Endometrial microvascular endothelial cells (primary cell): ENCODE data around the gene CDCA7L. TPM values are rescaled to one million over a fixed set of nuclear protein-coding genes. Genes with fewer than 3 reads are reported as not detected.
"Not testable (repeated sequence)": the region's sequence is repeated elsewhere in the genome, so short reads cannot be mapped to it uniquely, and the experiment has no call there.

Experiments used
- in situ Hi-C: cut with HindIII; loops from 2 replicates; pipeline ENCODE4 v1.10.0; 2017; ENCODE audit warnings: low sequenced_read_pairs, low pct_unique_long_range_greater_than_20kb; ENCODE audit errors: inconsistent ontology term
- total RNA-seq: library from RNA; depleted of rRNA; stranded (reverse); fragments of >200 nt; gene quantifications from one replicate; pipeline ENCODE4 v1.2.3, GENCODE V29; 2015; ENCODE audit errors: inconsistent ontology term

CDCA7L gene
- total RNA-seq, 1 donor from 2014 or later, result 51.0 TPM

DNA sequence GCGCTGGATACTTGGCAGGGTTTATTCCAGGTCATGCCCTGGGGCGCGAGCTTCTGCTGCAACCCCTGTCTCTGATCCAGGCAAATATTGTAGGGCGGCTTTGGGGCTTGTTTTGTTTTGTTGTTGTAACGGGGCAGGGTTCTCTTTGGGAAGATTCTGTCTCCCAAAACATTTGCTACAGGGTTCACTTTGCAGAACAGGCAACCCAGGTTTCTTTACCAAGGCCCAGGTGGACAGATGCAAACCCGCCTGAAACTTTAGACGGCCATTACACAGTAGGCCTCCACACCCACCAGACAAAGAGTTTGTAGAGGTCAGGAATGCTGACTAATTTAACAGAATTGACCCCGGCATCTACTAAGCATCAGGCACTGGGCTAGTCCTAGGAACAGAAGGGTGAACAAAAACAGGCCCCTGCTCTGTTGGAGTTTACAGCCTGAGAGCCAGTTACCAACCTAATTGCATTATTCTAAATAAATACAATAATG is 567 bp upstream of the CDCA7L start:
- in situ Hi-C loops, result no loop called here

DNA sequence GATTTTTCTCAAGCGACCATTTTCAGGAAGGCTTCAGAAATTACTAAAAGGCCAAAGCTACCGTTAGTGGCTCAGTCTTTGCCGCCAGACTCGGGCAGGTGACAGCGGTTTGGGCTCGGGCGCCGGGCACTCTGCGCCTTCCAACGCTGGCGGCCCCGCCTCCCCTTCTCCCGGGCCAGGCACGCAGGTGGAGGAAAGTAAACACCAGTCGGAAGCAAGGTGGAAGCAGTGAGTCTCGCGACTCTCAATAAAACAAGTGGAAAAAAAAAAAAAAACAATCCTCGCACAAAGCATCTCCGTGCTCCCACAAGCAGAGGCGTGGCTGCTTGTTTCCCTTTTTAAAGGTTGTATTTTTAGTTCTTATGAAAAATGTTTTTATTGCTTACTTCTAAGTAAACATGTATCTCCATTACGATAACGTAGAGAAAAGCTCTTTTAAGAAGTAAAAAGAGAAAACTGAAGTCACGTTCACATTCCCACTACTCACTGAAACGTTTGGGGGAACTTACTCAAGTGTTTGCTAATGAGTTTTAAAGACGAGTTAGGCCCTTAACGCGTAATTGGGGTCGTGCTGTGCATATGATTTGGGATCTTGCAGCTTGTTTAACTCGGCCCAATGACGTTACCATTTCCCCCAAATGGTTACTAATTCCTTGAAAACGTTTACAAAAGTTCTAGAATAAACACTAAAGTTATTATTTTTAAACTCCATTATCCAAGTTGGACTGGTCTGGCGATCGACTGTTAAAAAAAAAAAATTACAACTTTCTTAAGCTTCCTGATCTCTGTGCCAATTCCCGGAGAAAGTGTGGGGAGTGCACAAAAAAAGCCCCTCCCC is 864 bp downstream of the CDCA7L start:
- in situ Hi-C loops, result no loop called here

DNA sequence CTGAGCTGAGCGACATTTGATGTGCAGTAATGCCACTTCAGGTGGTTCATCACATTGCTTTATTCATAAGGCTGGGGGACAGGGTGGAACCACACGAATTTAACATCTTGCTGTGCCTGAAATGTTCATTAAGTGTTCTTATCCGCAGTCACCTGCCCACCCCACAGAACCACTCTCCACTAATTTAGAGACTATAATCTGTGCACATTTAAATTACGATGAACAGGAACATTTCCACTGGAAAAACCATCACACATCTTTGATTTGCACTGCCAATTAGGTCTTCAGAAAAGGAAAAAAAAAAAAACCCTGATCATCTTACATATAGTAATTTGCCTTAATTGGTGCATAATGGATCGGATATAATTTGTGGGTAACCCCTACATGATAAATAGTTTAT is 2.3 kb downstream of the CDCA7L start:
- in situ Hi-C loops, result no loop called here

DNA sequence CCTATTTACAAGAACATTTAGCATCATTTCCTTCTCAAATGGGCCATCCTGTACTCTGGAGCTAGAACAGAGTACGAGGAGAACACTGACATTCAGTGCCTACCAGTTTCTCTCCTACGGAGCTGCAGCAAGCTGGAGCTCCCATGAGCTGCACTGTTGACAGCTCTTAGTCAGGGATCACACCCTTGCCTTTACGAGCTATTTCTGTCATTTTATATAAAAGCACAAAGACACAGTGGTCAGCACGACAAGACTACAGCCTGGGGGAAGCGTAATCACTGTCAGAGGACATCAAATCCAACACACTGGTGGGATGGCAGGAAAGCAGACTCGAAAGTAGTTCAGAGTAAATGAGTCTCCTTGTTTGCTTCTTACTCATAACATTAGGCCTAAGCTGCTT is 2.7 kb downstream of the CDCA7L start:
- in situ Hi-C loops, result no loop called here

DNA sequence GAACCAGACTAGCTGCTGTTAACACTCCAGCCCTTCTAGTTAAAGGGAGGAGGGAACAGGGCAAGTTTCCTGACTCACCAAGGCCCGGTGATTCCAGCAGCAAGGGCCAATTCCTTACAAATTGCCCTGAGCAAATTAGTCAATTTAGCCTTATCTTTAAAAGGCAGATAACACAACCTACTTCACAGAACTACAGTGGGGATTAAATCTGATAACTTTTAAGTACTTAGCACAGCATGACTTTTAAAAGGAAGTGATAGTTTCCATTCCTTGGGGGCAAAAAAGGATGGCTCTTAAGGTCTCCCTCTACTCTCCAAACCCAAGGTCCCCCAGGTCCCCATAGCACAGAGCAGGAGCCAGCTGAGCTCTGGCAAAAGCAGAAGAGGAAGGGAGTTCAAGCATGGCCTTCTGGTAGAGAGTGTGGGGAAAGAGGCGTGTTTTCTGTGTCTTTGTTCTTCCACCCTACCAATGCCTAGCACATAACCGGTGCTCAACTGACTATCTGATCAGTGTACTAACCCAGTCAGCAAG is 4.0 kb downstream of the CDCA7L start:
- in situ Hi-C loops, result no loop called here

DNA sequence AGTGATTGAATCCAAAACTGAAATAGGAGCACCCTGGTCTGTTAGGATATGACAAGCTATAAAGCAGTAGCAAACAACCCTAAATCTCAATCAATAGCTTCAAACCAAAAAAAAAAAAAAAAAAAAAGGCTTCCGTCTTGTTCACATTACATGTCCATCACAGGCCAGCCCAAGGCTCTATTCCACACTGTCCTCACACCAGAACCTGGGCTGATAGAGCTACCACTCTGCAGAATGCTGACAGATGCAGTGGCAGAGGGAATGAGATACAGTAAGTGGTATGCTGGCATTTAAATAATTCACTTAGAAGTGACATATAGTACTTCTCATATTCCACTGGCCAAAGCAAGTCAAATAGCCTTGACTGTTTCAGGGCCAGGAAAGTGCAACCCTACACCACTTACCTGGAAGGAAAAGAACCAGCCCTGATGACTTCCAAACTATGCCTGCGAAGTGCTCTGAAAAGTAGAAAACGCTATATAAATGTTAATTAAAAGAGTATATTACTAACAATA is 5.8 kb downstream of the CDCA7L start:
- in situ Hi-C loops, result no loop called here

DNA sequence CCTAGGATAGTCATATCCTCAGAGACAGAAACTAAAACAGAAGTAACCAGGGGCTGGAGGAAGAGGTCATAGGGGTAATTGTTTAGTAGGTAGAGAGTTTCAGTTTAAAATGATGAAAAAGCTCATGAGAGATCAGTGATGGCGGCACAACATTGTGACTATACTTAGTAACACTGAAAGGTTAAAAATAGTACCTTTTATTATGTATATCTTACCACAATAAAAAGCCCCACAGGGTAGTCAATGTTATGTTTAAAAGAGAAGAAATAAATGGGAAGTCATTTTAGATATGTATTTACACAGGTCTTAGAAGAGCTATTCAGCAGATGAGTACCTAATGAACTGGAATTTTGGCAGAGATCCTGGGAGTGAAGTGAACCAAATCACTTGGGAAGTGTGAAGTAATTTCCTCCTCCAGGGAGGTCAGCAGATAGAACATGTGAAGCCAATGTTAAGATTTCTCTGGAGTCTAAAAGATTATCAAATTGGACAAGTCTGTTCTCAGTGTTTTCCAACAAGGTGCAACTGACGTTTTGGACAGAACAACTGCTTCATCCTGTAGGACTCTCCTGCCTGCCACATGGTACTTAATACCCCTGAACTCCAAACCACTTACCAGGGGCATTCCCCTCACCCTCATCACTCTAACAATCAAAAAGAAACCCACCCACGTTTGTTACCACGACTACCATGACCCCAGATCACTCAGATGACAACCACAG is 6.4 kb downstream of the CDCA7L start:
- in situ Hi-C loops, result no loop called here

GRCh38 chr7:21938463-21938862 is 7.2 kb downstream of the CDCA7L start:
- in situ Hi-C loops, result no loop called here

DNA sequence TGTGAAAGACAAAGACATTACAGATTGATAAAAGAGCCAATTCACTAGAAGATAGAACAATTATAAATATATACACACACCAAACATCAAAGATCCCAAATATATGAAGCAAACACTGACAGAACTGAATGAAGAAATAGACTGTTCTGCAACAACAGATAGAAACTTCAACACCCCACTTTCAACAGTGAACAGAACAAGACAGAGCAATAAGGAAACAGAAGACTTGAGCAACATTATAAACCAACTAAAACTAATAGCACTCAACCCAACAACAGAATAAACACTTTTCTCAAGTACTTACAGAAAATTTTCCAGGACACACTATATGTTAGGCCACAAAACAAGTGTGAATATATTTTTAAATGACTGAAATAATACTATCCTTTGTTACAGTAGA is 10.9 kb downstream of the CDCA7L start:
- in situ Hi-C loops, result no loop called here

- in situ Hi-C loops, result not testable (repeated sequence)
These were observed 12.4 kb downstream of the CDCA7L start for GRCh38 chr7:21933293-21933692.

GRCh38 chr7:21927693-21928092 is 18.0 kb downstream of the CDCA7L start:
- in situ Hi-C loops, result no loop called here

- in situ Hi-C loops, result no loop called here
These were observed 19.3 kb downstream of the CDCA7L start for GRCh38 chr7:21926448-21926847.

DNA sequence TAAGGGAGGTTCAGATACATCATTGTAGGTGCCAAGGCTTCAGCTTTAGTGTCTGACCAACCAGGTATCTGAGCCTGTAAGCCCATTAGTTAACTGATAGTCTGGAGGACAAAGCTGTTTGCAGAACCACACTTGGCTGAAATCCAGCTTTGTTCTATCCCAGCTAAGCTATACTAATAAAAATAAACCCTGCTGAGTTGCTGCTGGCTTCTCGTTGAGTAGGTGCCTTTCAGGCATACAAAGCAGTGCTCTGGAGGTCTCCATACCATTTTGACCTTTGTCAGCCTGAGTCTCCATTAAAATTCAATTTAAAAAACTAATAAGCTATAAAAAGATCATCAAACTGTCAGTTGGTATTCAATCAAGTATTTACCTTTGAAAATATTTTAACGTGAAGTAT is 22.0 kb downstream of the CDCA7L start:
- in situ Hi-C loops, result no loop called here

DNA sequence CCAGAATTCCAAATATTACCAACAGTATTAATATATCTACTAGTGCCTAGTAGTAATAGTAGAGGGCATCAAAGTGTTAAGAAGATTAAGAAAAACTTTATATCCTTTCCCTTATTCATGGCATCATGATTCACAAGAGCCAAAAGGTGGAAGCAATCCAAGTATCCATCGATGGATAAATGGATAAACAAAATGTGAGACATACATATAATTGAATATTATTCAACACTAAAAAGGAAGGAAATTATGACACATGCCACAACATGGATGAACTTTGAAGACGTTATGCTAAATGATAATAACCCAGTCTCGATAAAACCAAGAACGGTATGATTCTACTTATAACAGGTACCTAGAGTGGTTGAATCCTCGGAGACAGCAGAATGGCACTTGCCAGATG is 23.1 kb downstream of the CDCA7L start:
- in situ Hi-C loops, result no loop called here

DNA sequence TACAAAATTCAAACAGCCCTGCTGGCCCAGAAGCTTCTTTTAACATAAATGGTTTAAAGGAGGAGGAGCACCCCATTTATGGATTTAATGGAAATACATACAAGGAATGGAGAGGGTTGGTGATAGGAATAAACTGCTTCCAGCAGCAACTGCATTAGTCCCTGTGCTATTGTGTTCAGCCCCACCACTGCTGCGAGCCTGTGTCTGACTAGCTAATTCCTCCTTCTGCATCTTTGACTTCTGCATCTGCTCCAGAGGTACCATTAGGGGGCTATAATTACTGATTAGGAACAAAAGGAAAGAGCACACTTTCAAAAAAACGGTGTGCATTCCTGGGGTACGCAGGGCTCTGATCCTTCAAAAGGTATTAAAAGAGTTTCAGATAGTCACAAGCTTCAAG is 24.8 kb downstream of the CDCA7L start:
- in situ Hi-C loops, result no loop called here

- in situ Hi-C loops, result no loop called here
These were observed 27.5 kb downstream of the CDCA7L start for GRCh38 chr7:21918216-21918615.

DNA sequence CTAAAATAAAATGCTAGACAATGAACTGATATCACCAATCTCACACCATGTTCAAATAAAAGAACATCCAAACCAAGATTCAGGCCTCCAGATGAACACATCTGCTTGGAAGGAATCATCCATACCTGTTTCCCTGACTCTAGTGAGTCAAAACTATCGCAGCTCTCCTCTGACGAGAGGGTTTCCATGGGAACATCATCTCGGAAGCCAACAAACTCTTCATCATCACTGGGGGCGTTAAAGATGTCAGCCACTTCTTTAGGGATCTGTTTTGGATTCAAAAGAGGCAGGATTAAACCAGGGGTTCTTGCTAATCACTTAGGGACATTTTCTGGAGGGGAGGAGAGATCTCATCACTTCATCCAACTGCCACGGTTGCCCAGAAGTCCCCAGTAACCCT is 29.1 kb downstream of the CDCA7L start:
- in situ Hi-C loops, result no loop called here

GRCh38 chr7:21916176-21916575 is 29.5 kb downstream of the CDCA7L start:
- in situ Hi-C loops, result no loop called here

DNA sequence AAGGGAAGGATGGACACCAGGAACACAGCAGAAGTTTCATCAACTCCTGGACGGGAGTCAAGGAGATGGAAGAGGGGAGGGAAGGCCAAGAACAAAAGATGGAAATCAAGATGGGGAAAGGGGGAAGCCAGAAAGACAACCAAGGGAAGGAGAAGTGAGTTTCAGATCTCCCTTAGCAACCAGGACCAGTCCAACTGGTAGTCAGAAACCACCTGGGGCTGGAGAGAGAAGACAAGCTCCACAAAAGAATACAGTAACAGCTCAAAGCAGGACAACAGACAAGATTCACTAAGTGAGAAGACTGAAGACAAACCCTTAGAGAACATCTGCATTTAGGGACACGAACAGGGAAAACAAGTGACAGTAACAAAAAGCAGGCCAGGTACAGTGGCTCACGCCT is 30.6 kb downstream of the CDCA7L start:
- in situ Hi-C loops, result no loop called here

- in situ Hi-C loops, result no loop called here
These were observed 31.0 kb downstream of the CDCA7L start for GRCh38 chr7:21914671-21915070.
